Measurements from ENCODE around the gene WFDC8. TPM values are rescaled to one million over a fixed set of nuclear protein-coding genes. Genes with fewer than 3 reads are reported as not detected.

WFDC8 gene
- total RNA-seq, 1 donor = not detected

DNA sequence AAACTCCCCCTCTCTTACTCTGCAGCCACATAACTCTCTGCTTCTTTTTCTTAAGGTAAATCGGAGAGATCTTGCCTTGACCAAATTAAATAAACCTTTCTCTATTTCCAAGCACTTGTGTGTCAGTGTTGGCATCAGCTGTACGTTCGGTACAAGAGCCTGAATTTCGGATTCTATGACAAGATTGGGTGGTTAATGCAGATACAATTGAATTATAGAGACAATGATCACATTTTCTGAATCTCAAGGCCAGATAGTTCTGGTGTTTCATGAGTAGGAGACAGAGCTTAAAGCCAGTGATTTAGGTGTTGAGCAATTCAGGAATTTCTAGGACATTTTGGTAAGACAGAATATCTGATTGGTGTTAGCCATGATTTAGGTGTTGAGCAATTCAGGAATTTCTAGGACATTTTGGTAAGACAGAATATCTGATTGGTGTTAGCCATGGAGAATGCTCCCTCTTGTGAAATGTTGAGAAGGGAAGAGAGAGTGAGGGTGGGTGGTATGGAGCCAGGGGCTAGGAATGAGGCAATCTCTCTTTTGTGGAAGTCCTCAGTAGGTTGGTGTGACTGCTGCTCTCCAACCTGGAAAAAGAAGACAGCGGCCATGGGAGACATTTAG lies 68.7 kb downstream of the WFDC8 start:
- H3K4me3 ChIP-seq (ENCODE audit: low read depth, low read length) = no peak overlapping the region
- TF ChIP-seq, protein P1, sequence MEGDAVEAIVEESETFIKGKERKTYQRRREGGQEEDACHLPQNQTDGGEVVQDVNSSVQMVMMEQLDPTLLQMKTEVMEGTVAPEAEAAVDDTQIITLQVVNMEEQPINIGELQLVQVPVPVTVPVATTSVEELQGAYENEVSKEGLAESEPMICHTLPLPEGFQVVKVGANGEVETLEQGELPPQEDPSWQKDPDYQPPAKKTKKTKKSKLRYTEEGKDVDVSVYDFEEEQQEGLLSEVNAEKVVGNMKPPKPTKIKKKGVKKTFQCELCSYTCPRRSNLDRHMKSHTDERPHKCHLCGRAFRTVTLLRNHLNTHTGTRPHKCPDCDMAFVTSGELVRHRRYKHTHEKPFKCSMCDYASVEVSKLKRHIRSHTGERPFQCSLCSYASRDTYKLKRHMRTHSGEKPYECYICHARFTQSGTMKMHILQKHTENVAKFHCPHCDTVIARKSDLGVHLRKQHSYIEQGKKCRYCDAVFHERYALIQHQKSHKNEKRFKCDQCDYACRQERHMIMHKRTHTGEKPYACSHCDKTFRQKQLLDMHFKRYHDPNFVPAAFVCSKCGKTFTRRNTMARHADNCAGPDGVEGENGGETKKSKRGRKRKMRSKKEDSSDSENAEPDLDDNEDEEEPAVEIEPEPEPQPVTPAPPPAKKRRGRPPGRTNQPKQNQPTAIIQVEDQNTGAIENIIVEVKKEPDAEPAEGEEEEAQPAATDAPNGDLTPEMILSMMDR (IDR thresholded peaks at IDR 0.05; ENCODE audit: insufficient read depth, low read depth, low read length) = no peak
- no peak for DNase-seq (ENCODE audit: low read depth)

DNA sequence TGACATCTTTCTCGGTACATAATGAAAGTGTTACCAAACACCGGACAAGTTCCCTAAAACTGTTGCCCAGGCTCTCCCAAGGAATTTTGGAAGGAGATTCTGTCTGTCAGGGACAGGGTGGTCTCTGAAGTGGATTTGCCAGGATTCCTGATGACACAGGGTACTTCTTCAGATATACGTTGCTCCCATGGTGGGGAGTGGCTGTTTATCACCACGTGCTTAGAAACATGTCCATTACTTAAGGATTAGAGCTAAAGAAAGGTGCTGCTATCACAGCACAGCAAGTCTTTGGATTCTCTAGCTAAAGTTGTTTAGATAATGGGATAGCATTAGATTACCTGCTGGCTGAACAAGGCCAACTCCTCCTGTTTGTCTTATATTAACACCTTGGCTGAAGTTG lies 70.0 kb downstream of the WFDC8 start:
- TF ChIP-seq, protein P1 (IDR thresholded peaks at IDR 0.05; ENCODE audit: insufficient read depth, low read depth, low read length) = no peak
- H3K4me3 ChIP-seq (ENCODE audit: low read depth, low read length) = no peak overlapping the region
- no peak for DNase-seq (ENCODE audit: low read depth)

DNA sequence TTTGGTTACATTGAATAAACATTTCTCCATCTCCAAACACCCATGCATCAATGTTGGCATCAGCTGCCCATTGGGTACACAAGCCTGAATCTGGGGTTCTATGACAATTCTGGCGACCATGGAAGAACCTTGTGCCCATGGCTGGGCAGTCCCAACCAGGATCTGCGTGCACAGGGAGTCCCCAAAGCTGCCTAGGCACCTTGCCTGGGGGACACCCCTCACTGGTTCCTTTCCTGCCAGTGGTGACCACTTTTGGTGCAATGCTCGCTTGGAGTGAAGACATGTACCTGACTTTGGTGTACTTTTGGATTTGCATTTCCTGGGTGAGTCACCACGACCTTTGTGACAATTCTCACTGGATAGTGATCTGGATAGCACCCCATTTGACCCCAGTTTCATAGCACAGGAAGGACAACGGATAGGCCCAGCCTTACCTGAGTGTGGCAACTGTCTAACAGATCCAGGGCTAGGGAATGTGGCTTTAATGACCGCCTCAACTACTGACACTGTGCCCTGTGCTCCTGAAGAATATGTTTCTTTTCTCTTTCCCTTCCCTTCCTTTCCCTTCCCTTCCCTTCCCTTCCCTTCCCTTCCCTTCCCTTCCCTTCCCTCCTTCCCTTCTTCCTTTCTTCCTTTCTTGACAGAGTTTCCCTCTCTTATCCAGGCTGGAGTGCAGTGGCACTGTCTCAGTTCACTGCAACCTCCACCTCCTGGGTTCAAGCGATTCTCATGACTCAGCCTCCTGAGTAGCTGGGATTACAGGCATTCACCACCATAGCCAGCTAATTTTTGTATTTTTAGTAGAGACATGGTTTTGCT lies 70.8 kb downstream of the WFDC8 start:
- DNase-seq (ENCODE audit: low read depth) = no peak
- TF ChIP-seq, protein P1 (IDR thresholded peaks at IDR 0.05; ENCODE audit: insufficient read depth, low read depth, low read length) = no peak
- H3K4me3 ChIP-seq (ENCODE audit: low read depth, low read length) = no peak overlapping the region

DNA sequence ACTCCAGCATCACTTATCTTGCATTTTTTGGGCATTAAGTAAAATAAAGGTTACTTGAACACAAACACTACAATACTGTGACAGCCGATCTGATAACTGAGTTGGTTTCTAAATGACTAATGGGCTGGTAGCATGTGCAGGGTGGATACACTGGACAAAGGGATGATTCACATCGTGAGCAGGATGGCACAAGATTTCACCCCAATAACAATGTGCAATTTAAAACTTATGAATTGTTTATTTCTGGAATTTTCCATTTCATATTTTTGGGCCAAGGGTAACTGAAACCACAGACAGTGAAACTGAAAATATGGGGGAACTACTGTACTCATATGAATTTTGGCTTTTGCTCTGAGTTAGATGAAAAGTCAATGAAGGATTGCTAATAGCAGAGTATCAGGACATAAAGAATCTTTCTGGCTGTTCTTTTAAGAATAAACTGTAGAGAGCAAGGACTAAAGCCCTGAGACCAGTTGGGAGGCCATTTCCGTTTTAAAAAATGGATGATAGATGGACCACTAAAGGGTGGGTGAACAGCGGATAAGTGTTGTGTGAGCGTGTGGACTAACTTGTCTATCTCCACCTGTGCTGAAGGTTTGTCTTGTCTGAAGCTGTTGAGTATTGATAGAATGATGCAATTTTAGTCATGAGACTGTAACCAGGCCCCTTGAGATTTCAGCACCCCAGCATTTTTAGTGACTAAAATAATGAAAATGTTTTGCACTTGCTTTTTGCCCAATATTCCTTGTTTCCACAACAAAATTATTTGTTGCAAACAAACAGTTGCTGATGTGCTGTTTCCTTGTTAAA lies 71.9 kb downstream of the WFDC8 start:
- H3K4me3 ChIP-seq (ENCODE audit: low read depth, low read length) = no peak overlapping the region
- TF ChIP-seq, protein P1 (IDR thresholded peaks at IDR 0.05; ENCODE audit: insufficient read depth, low read depth, low read length) = no peak
- no peak for DNase-seq (ENCODE audit: low read depth)

DNA sequence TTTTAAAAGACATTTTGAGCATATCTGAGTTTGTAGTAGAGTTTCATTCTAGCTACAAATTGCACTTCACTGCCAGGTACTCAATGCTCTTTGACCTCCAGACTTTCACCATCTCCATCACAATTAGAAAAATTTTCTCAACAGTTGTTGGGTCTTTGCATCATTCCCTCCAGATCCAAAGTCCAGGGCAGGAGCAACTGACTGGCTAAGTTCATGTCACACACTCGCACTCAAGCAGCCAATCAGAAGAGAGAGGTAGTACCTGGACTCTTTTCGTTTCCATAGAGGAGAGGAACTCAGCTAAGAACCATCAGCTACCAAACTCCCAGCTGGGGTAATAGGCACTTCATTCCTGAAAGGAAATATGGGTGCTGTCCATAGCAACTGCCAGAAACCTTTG lies 72.7 kb downstream of the WFDC8 start:
- no peak for DNase-seq (ENCODE audit: low read depth)
- TF ChIP-seq, protein P1 (IDR thresholded peaks at IDR 0.05; ENCODE audit: insufficient read depth, low read depth, low read length) = no peak
- H3K4me3 ChIP-seq (ENCODE audit: low read depth, low read length) = no peak overlapping the region

DNA sequence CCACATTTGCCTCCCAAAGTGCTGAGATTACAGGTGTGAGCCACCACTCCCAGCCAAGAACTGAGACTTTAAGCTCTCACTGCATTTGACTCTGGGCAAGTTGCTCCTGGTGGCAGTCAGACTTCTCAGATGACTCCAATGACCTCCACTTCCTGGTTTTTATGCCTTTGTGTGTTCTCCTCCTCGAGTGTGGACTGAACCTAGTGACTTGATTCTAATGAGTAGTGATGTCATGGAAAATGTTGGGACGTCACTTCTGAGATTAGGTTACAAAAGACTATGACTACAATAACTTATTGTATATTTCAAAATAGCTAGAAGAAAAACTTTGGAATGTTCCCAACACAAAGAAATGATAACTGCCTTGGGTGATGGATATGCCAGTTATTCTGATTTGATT lies 75.7 kb downstream of the WFDC8 start:
- no peak overlapping the region for H3K4me3 ChIP-seq (ENCODE audit: low read depth, low read length)
- TF ChIP-seq, protein P1 (IDR thresholded peaks at IDR 0.05; ENCODE audit: insufficient read depth, low read depth, low read length) = no peak
- DNase-seq (ENCODE audit: low read depth) = no peak

Data from fibroblast of villous mesenchyme (primary cell).